Esophagus muscularis mucosa (tissue), 4 donors: ENCODE results near the gene FADS6. TPM values are rescaled to one million over a fixed set of nuclear protein-coding genes. Genes with fewer than 3 reads are reported as not detected.

Source experiments
- DNase-seq: peaks from one replicate; pipeline ENCODE4 v3.0.0-alpha.2; 2017; ENCODE audit errors: extremely low spot score
- H3K27ac ChIP-seq, 4 donors: fragments of 200-600 bp; sonication (generic); replicated peaks in 1 of 4; 1 replicate in 3 of 4; 2 replicates in 1 of 4; pipeline ENCODE4 v1.5.1; 2016 to 2019; ENCODE audit warnings: mild to moderate bottlenecking in 1 of 4
- H3K27me3 ChIP-seq, 4 donors: fragments of 200-600 bp; sonication (generic); one replicate each; pipeline versions ENCODE4 v1.5.1 to v1.6.0; 2016 to 2019
- H3K36me3 ChIP-seq, 4 donors: fragments of 200-600 bp; sonication (generic); one replicate each; pipeline ENCODE4 v1.5.1; 2016 to 2019
- H3K4me1 ChIP-seq, 4 donors: fragments of 200-600 bp; sonication (generic); one replicate each; pipeline ENCODE4 v1.5.1; 2016 to 2019
- H3K4me3 ChIP-seq, 4 donors: fragments of 200-600 bp; sonication (generic); 1 replicate in 2 of 4; 2 replicates in 2 of 4; pipeline ENCODE4 v1.5.1; 2016 to 2019; ENCODE audit warnings: mild to moderate bottlenecking in 4 of 4, moderate library complexity in 1 of 4
- H3K9me3 ChIP-seq, 4 donors: fragments of 200-600 bp; sonication (generic); 1 replicate in 3 of 4; 2 replicates in 1 of 4; pipeline ENCODE4 v1.5.1; 2016 to 2019
- EP300 ChIP-seq: sonication (generic); formaldehyde crosslinking; IDR thresholded peaks from one replicate; pipeline ENCODE4 v1.6.1; 2017; ENCODE audit warnings: antibody characterized with exemption
- POLR2A ChIP-seq: fragments of 450-650 bp; IDR thresholded peaks from one replicate; pipeline ENCODE4 v1.6.1; 2017; ENCODE audit warnings: antibody characterized with exemption, moderate library complexity, mild to moderate bottlenecking, low read depth
- POLR2AphosphoS5 ChIP-seq, 2 donors: sonication (generic); formaldehyde crosslinking; IDR thresholded peaks; one replicate each; pipeline ENCODE4 v1.6.1; 2017; ENCODE audit warnings: antibody characterized with exemption in 2 of 2
- WGBS: methylation state at CpG from one replicate; pipeline ENCODE4 v1.1.5; 2018; 5-methylcytosine and 5-hydroxymethylcytosine counted together
- intact Hi-C: fragments of 100-400 bp; cut with DNase I; formaldehyde crosslinking; loops from one replicate; pipeline ENCODE4 v1.15.1; 2023
- total RNA-seq, 4 donors: library from RNA; depleted of rRNA; stranded (reverse); fragments of >200 nt; gene quantifications; one replicate each; pipeline versions ENCODE4 v1.1.0 to v1.2.1, GENCODE V29; 2016
- TF ChIP-seq, protein P1 (sequence below), 3 experiments: fragments of 200-600 bp in 2 of 3; fragments of 450-650 bp in 1 of 3; sonication (generic) in 2 of 3; IDR thresholded peaks; one replicate each; pipeline ENCODE4 v1.5.1; 2017 to 2019; ENCODE audit warnings: antibody characterized with exemption in 3 of 3, mild to moderate bottlenecking in 2 of 3, moderate library complexity in 1 of 3

The FADS6 gene
- total RNA-seq, 4 donors from 2014 or later = 0.33 TPM; not detected in 3

GRCh38 chr17:74836191-74836590 lies 57.2 kb downstream of the FADS6 start:
- no peaks in the 10 kb centered on the region for H3K27me3 ChIP-seq
- H3K27ac ChIP-seq = no peak overlapping the region
- no peak overlapping the region for H3K4me3 ChIP-seq
- H3K36me3 ChIP-seq = peaks cover 0 to 37% (median 17%) of the 10 kb centered on the region in 4 donors
- H3K4me1 ChIP-seq = peaks cover 9 to 15% (median 13%) of the 10 kb centered on the region in 4 donors
- TF ChIP-seq POLR2A = no peak
- TF ChIP-seq, protein P1, sequence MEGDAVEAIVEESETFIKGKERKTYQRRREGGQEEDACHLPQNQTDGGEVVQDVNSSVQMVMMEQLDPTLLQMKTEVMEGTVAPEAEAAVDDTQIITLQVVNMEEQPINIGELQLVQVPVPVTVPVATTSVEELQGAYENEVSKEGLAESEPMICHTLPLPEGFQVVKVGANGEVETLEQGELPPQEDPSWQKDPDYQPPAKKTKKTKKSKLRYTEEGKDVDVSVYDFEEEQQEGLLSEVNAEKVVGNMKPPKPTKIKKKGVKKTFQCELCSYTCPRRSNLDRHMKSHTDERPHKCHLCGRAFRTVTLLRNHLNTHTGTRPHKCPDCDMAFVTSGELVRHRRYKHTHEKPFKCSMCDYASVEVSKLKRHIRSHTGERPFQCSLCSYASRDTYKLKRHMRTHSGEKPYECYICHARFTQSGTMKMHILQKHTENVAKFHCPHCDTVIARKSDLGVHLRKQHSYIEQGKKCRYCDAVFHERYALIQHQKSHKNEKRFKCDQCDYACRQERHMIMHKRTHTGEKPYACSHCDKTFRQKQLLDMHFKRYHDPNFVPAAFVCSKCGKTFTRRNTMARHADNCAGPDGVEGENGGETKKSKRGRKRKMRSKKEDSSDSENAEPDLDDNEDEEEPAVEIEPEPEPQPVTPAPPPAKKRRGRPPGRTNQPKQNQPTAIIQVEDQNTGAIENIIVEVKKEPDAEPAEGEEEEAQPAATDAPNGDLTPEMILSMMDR (IDR thresholded peaks at IDR 0.05) = no peak
- TF ChIP-seq EP300 = no peak
- TF ChIP-seq POLR2AphosphoS5 (IDR thresholded peaks at IDR 0.05) = no peak
- intact Hi-C loops = no loop called here
- no peak for DNase-seq
- 94% methylated on average over 25 of the region's 26 CpGs for WGBS
- no peaks in the 10 kb centered on the region for H3K9me3 ChIP-seq

GRCh38 chr17:74833501-74834377 lies 59.7 kb downstream of the FADS6 start:
- DNase-seq = no peak

DNA sequence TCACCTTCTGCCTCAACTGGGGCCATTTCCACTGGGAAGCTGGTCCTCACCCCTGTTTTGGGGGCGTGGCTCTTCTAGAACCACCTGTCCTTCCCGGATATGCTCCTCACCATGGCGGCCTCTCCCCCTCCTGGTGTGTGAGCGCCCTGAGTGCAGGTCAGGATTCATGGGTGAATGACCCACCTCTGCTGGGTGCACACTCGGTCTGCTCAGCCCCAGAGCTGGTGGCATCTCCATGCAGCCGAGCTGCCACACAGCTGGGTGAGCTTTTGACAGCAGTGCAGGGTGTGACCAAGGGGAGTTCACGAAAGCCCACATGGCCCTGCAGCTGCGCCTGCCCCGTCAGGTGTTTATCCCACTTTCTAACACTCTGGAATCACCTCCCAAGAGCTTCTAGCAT lies 61.0 kb downstream of the FADS6 start:
- Histone ChIP-seq H3K27me3 (no peaks in the 10 kb centered on the region), H3K4me3 (no peak overlapping the region), H3K27ac (no peak overlapping the region), H3K36me3 (peaks cover 0 to 54% (median 33%) of the 10 kb centered on the region in 4 donors), H3K9me3 (no peaks in the 10 kb centered on the region), H3K4me1 (no peaks in the 10 kb centered on the region)
- 96% methylated on average over 3 of the region's 9 CpGs for WGBS
- TF ChIP-seq POLR2A (no peak), EP300 (no peak), POLR2AphosphoS5 (IDR thresholded peaks at IDR 0.05) (no peak)
- TF ChIP-seq, protein P1 (IDR thresholded peaks at IDR 0.05) = no peak
- DNase-seq = no peak
- intact Hi-C loops = no loop called here

More at GRCh38 chr17:74833501-74834377, 59.7 kb downstream of the FADS6 start:
- H3K27ac ChIP-seq = no peak overlapping the region
- 80% methylated on average over 16 of the region's 16 CpGs for WGBS
- H3K27me3 ChIP-seq = no peaks in the 10 kb centered on the region
- H3K4me1 ChIP-seq = no peaks in the 10 kb centered on the region
- no peaks in the 10 kb centered on the region for H3K9me3 ChIP-seq
- no peak overlapping the region for H3K4me3 ChIP-seq
- H3K36me3 ChIP-seq = peaks cover 0 to 57% (median 33%) of the 10 kb centered on the region in 4 donors
- intact Hi-C loops = no loop called here
- TF ChIP-seq POLR2AphosphoS5 (IDR thresholded peaks at IDR 0.05) = no peak
- no peak for TF ChIP-seq POLR2A
- no peak for TF ChIP-seq EP300
- TF ChIP-seq, protein P1 (IDR thresholded peaks at IDR 0.05) = no peak

DNA sequence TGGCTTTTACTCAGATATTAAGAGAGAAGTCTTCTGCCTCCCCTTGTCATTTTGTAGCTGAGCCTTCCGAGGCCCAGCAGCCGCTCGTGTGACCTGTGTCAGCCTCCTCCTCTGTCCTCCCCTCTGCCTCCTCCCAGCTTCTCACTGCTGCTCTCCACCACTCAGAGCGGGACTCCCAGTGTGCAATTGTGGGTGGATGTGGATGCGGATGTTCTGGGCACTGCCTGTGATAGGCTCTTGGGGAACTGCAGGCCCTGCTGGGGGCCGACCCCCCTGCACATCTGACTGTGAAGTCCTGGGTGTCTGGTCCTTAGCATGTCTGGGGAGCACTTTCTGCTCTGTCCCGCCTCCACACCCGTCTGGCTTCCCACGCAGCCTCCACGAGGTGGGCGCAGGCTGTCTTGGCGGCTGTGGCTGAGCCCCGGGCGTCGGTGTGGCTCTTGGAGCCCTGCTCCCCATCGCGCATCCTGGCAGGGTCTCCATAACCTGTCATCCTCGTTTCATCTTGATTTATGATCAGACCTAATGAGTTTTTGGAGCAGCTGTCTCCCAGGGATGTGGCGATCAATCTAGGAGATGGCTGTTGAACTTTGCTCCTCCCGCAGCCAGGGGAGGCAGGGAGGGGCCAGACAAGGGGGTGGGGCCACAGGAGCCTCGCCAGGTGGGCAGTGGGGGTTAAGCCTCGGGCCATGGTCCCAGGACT lies 61.8 kb downstream of the FADS6 start:
- intact Hi-C loops = no loop called here
- DNase-seq = no peak
- H3K27ac ChIP-seq = no peak overlapping the region
- H3K27me3 ChIP-seq = no peaks in the 10 kb centered on the region
- H3K4me3 ChIP-seq = no peak overlapping the region
- H3K4me1 ChIP-seq = no peaks in the 10 kb centered on the region
- WGBS = 84% methylated on average over 22 of the region's 22 CpGs
- H3K9me3 ChIP-seq = no peaks in the 10 kb centered on the region
- H3K36me3 ChIP-seq = peaks cover 0 to 46% (median 27%) of the 10 kb centered on the region in 4 donors
- TF ChIP-seq POLR2AphosphoS5 (IDR thresholded peaks at IDR 0.05) (no peak), POLR2A (no peak), EP300 (no peak)
- TF ChIP-seq, protein P1 (IDR thresholded peaks at IDR 0.05) = no peak
